NCI-H774 (cell line): ENCODE measurements around the gene KCNT2.
A peak's percentile ranks its signal among the peaks of the same experiment; 100 is the strongest.
"Not testable (repeated sequence)": the region's sequence is repeated elsewhere in the genome, so short reads cannot be mapped to it uniquely, and the experiment has no call there.

Experiments
- DNase-seq: peaks from one replicate; lab custom pipeline; 2025; lab: John Stamatoyannopoulos, UW

KCNT2 gene

DNA sequence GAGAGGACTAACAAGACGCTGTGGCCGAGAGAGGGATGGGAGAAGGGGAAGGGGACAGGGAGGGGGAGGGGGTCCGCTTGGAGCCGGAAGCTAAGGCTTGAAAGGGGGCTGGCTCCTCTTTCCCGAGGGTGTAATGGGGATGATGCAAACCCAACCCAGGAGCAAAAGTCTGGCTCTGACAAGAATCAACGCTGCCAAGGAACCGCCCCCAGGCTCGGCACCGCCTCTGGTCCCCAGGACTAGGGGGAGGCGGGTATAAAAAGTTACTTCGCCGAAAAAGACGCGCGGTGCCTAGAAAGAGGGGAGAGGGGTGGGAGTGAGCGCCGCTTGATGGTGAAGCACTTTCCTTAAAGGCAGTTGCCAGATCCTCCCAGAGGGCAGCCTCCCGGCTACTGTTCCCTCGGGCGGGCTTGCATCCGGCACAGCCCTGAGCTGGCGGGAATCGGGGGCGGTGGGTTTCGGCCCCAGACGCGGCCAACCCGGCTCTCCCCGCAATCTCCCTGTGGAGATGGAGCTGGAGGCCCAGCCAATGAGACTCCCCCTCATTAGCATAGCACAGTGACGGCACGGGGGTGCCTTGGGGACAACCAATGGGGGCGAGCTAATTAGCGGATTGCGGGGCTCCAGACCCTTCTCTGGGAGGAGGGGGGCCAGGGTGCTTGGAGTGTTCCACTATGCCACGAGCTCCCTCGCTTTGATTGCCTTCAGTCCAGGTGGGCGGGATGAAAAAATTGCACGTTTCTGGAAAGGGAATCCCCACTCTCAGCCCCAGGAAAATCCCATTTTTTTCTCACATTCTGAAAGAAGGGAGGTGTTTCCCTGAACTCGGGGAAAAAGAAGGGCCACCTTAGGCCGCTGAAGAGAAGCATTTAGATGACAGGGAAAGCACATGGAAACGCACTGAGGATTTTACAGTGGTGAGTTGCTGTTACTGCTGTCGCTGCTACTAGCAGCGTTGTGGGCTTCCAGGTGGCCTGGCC, at the start of gene KCNT2:
KCNT2 (minus strand) TSS at position 51 of the 980 bp plus-strand sequence. CDS start 131 bp downstream, outside the sequence.
- DNase-seq: peak; percentile 81

DNA sequence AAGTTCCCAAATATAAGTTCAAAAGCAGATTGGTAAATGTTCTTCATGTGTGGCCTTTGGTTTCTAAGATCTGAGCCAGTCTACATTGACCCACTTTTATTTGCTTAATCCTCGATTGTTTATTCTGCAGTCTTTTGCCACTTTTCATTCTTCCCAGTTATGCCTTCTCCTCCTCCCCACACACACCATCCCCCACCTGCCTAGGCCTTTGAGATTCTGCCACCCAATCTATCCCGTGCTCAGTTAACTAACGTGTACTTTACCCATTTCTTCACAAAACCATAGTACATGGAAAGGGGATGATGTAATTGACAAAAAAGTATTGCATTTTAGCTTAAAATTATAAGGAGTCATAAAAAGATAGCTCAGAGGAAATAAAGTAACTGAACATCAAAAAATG, 47.3 kb upstream of the KCNT2 start:
- DNase-seq: no peak

DNA sequence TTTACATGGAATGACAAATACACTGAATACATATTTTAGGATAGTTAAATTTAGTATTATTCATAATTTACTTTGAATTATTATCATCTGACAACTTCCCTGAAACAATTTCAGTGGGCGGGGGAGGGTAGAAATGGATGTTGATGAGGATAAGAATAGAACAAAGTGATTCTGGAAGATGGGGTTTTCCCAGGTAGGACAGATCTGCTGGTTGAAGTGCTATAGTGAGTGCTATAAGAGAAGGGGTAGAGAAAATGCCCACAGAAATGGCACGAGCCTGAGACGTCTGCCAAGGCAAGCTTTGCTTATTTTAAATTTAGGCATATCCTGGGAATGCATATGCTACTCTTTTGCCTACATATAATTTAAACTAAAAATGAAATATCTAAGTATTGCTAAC, 46.8 kb upstream of the KCNT2 start:
- no peak for DNase-seq

DNA sequence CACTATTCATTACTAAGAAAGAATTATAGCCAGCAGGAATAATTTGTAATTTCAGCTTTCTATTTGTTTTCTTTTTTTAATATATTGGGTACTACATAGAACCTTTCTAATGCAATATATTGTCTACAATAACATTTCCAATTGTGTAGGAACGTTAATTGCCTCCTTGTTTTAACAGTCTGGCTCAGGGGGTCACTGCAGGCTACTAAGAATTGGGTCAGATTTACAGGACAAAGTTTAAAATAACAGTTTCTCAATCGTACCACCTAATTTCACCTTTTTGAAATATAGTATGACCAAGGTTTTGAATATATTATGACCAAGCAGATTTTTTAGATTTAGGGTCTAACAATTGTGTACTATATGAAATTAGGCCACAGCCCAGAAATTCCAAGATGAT, 46.0 kb upstream of the KCNT2 start:
- DNase-seq: no peak

DNA sequence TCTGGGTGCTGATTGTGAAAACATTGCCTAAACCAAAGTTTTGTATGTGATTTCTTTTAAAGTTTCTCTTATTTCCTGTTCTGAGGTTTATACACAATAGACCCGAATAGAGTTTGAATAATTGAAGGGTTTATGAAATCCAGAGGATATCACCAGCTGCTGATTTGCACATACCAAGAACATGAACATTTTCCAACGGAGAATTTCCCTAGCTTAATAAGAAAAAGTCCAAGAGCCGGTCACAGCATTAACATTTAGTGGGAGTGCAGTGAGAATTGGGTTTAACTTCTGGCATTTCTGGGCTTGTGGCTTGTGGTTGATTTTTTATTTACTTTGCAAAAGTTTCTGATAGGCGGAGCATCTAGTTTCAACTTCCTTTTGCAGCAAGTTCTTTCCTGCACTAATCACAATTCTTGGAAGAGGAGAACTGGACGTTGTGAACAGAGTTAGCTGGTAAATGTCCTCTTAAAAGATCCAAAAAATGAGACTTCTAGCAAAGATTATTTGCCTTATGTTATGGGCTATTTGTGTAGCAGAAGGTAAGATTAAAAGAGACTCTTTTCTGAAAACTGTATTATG, 43.5 kb upstream of the KCNT2 start, which contains the start of gene CFH:
CFH (plus strand) TSS at position 407 of the 579 bp plus-strand sequence; CDS start at position 482, 75 bp downstream.
- no peak for DNase-seq

DNA sequence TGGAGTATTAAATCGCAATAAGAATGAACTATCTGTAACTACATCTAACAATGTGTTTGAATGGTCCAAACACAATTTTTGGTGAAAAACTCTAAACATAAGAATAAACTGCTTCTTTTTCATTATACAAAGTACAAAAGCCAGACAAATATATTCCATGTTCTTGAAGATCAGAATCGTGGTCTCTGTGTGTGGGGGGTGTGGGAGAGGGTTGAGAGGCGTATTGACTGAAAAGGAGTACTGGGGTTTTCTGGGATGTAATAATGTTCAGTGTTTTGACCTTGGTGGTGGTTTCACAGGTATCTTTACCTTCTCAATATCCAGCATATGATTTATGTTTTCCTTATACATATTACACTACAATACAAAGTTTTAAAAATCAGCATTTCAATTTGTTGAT, 42.8 kb upstream of the KCNT2 start:
- DNase-seq: no peak

DNA sequence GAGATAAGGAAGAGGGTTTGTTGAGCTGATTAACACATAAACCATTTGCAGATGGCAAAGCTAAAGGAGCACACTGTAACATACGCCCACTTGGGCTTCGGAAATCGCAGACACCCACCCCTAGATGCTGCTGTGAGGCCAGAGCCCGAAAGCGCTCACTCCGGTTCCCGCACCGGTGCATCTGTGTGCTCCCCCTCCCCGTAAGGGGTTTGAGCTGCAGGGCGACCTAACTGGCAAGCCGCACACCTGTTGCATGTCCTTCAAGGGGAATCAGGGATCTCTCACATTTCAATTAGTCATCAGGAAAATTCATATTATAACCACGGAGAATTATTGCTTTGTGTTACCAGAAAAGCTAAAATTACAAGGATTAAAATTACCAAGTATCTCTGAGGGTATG, 42.2 kb upstream of the KCNT2 start:
- DNase-seq: no peak

DNA sequence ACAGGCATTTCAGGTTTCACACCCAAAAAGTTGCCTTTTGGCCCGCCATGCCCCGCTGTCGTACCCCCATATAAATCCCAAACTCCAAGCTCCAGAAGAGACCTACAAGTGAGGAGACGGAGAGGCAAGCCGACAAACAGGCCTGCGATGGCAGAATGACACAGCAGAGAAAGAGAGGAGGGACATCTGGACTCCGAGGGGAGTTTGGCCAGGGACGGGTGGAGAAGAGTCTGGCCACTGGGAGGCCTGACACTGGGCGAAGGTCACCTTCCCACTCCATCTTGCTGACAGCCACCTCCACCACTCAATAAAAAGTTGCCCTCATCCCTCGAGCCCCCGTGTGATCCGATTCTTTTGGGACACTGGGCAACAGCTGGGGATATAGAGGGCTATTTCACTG, 41.8 kb upstream of the KCNT2 start:
- DNase-seq: no peak

DNA sequence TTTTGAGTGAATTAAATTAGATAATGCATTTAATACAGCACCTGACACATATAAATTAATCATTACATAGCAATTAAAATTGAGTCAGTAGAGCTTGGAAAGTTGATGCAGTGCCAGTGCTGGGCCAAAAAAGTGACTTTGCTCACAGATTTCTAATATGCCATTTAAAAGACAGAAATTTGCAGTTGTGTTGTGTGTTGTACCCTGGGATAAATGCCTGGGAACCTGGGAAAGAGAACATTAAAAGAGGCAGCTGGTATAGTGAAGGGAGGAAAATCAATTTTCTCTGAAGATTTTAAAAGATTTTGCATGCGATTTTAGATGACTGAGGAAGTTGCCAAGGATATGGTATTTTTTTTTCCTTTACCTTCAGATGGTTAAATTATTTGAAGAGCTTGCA, 32.7 kb upstream of the KCNT2 start:
- DNase-seq: no peak

DNA sequence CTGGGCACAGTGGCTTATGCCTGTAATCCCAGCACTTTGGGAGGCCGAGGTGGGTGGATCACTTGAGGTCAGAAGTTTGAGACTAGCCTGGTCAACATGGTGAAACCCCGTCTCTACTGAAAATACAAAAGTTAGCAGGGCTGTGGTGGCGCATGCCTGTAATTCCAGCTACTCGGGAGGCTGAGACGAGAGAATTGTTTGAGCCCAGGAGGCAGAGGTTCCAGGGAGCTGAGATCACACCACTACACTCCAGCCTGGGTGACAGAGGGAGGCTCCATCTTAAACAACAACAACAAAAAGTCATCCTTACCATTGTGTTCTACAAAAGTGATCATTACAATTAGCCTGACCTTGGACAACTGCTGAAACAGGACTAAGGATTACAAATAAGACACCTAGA, 31.1 kb upstream of the KCNT2 start:
- not testable (repeated sequence) for DNase-seq

DNA sequence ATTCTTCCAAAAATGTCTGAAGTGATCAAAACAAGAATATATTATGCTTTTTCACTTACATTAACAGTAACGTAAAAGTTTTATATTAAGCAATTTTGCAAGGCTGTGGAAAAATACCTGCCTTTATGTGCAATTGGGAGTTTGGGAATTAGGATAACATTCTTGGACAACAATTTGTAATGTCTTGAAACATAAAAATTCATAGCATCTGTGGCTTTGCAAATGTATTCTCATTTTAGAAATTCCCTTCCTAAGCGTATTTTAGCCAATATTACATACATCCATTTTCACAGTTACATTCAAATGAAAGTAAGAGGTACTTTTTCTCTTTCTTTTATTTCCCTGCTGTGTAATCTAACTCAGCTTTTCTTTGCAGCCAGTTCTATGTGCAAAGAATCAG, 30.2 kb upstream of the KCNT2 start:
- no peak for DNase-seq

DNA sequence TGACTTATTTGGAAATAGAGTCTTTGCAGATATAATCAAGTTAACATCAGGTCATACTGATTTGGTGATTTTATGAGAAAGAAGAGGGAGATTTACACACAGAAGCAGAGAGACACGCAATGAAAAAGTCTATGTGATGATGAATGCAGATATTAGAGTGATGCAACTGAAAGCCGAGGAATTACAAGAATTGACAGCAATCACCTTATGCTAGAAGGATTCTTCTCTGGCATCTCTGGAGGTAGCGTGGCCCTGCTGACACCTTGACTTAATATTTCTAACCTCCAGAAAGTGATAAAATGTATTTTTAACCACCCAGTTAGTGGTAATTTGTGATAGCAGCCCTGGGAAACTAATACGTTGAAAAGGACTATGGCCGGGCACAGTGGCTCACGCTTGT, 29.4 kb upstream of the KCNT2 start:
- no peak for DNase-seq

DNA sequence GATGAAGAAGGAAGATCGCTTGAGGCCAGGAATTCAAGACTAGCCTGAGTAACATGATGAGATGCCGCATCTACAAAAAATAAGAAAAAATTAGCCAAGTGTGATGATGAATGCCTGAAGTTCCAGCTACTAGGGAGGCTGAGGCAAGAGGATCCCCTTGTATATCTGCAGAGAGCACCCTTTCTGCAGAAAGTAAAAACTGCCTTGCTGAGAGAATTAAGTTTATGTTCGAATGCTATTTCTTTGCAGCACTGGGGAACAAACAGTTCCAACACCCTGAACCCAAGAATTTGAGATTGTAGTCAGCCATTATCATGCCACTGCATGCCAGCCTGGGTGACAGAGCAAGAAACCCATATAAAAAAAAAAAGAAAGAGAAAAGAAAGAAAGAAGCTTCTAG, 20.6 kb upstream of the KCNT2 start:
- no peak for DNase-seq

DNA sequence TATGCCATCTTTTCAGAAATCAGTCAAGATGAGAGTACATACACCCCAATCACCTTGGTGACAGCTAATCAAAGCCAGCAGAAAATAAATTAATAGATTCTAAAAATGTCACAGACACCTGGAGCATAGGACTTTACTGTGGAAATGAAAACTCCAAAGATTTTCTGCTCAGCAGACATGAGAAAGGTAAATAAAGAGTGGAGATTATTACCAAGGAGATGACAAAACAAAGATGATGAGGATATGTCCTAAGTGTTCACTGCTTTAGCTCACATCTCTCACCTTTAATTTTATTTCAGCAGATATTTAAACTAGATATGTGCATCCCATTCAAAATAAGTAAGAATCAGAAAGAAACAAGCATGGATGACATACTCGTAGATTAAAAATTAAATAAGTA, 14.8 kb upstream of the KCNT2 start:
- no peak for DNase-seq

DNA sequence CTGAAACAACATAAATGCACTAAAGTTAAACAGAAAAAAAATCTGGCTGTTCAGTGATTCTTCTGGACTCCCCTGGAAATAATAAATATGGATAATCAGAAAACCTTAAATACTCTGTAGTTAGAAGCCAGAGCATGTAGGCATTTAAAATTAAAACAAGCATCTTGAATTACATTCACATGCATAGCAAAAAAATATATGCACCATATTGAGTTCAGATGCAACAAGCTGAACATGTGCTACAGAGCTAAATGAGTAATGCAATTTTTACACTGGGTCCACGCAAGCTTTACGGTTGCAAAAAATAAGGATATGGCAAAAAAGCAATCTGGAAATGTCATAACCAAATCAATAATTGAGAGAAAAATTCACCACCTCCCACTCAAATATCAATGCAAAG, 11.5 kb upstream of the KCNT2 start:
- DNase-seq: no peak

DNA sequence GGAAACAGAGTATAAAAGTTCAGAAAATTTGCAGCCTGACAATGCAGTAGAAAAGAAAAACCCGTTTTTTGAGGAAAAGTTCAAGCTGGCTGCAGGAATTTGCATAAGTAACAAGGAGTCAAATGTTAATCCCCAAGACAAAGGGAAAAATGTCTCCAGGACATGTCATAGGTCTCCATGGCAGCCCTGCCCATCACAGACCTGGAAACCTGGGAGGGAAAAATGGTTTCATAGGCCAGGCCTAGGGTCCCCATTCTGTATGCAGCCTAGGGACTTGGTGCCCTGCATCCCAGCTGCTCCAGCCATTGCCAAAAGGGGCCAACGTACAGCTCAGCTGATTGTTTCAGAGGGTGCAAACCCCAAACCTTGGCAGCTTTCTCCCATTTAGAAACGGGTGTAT, 3.6 kb upstream of the KCNT2 start:
- DNase-seq: no peak

DNA sequence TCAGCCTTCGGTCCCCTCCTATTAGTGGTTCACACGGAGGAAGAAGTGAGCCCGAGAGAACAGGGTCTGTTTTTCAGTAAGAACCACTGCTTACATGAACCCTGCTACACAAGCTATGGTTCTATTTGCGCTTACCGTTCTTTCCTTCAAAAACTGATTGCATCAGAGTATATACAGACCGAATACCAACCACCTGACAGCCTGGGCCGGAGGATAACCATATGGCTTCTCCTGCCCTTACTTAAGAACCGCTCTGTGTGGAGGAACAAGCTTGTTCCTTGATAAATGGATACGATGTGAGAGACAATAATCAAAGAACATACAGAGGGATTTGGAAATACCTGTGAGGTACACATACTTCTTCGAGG, 1.1 kb upstream of the KCNT2 start:
- no peak for DNase-seq

DNA sequence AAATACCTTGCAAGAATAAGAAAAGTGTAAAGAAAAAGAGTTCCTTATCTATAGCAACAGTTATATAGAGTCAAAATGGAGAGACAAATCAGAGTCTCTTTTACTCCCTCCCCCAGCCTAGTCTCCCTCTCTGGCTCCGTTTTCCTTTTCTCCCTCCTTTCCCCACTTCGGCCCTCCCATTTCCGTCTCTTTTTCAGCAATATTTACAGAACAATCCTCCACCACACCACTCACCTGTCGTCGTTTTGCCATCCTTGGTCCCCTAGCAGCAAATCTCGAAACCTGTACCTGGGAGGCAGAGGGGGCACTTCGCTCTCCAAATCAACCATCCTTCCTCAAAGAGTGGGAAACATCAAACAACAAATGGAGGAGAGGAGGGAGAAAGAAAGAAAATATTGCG, 259 bp downstream of the KCNT2 start:
- DNase-seq: no peak

DNA sequence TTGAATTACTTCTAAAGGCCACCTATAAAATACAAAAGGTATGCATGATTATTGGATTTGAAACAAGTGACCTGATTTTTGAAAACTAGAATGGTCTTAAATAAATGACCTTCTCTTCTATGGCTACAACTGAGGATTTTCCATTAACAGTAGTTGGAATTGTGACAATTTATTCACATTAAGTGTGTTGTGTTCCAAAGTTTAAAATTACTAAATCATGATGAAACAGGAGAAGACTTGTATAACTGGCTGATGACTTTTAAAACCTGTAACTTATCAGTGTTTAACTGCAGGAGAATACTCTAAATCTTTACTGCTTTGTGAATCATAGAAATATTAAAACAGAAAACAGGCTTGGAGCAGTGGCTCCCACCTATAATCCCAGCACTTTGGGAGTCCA, 4.6 kb downstream of the KCNT2 start:
- no peak for DNase-seq

DNA sequence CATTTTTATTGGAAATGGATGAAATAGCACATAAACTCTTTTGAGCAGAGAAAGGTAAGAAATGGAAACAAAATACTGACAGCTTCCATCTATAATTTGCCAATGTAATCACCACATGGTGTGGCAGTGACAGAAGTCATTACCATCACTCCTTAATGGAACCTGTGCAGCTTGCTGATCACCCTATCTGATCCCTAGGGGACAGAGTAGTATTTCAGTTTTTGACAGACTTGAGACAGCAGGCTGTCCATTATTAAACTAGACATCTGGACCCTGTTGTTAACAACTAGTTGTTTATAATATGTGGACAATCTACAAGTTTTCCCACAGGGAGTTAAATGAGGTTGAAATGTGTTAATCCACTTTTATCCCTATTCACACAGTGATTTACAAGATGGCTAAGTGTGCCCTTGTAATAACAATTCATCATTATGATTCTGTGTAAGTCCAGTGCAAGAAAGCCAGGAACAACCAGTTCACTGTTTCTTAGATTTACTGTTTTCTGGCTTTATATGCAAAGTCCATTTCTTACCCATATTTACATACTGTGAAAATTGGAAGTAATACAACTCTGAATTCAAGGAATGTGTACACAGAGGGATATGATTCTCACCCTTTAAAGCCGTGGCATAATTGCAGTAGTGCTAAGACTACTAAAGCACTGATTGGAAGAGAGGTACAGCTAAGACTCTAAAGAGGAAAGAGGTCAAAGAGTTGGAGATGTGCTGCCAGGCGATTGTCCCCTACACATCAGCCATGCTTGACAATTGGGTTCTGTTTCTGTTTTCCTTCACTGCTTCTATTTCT, 9.1 kb downstream of the KCNT2 start:
- no peak for DNase-seq

DNA sequence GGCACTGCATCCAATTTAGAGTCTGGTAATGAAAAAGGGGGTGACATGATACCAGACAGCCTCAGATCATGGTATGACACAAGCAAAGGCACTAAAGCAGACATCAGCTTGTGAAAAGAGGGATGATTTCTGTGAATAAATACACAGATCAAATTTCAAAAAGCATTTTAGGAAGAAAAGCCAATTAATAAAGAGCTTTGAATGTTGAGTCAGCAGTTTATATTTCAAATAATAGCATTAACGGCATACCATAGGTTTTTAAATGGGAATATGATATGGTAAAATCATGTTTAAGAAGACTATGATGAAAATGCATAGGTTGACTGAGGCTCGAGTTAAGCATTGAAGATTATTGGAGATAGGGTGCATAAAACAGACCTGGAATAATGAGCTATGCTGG, 13.5 kb downstream of the KCNT2 start:
- DNase-seq: no peak

DNA sequence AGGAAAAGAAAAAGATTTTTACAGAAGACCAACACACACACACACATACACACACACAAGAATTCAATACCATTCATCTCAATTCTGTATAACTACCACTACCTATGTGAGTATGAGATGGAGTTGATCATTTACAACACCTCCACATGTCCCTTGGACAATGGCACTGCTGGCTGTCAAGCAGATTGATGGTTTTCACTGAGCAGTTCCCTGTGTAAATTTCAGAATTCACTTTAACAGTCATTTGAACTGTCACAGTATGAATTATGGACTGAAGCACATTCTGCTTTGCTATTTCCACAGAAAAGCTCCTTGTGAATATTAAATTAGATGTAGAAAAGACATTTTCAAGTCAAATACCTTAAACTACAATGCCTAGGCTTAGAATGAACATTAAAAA, 14.3 kb downstream of the KCNT2 start:
- no peak for DNase-seq

DNA sequence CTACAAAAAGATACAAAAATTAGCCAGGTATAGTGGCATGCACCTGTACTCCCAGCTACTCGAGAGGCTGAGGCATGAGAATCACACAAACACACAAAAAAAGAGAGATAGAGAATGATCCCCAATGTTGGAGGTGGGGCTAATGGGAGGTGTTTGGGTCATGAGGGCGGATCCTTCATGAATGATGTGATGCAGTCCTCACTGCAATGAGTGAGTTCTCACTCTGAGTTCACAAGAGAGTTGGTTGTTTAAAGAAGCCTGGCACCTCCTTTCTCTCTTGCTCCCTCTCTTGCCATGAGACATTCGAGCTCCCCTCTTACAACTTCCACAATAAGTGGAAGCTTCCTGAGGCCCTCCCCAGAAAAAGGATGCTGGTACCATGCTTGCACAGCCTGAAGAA, 17.3 kb downstream of the KCNT2 start:
- no peak for DNase-seq
